ENCODE data around the gene SOS1.

GRCh38 chr2:39136799-39137198, 15.9 kb upstream of the SOS1 start:
- no peak for TF ChIP-seq POLR2A (IDR thresholded peaks at IDR 0.05)
- TF ChIP-seq, protein P1, sequence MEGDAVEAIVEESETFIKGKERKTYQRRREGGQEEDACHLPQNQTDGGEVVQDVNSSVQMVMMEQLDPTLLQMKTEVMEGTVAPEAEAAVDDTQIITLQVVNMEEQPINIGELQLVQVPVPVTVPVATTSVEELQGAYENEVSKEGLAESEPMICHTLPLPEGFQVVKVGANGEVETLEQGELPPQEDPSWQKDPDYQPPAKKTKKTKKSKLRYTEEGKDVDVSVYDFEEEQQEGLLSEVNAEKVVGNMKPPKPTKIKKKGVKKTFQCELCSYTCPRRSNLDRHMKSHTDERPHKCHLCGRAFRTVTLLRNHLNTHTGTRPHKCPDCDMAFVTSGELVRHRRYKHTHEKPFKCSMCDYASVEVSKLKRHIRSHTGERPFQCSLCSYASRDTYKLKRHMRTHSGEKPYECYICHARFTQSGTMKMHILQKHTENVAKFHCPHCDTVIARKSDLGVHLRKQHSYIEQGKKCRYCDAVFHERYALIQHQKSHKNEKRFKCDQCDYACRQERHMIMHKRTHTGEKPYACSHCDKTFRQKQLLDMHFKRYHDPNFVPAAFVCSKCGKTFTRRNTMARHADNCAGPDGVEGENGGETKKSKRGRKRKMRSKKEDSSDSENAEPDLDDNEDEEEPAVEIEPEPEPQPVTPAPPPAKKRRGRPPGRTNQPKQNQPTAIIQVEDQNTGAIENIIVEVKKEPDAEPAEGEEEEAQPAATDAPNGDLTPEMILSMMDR (IDR thresholded peaks at IDR 0.05) = no peak

Data from uterus (tissue), 2 donors.